ENCODE data around the gene FHOD3.

Gene FHOD3

DNA sequence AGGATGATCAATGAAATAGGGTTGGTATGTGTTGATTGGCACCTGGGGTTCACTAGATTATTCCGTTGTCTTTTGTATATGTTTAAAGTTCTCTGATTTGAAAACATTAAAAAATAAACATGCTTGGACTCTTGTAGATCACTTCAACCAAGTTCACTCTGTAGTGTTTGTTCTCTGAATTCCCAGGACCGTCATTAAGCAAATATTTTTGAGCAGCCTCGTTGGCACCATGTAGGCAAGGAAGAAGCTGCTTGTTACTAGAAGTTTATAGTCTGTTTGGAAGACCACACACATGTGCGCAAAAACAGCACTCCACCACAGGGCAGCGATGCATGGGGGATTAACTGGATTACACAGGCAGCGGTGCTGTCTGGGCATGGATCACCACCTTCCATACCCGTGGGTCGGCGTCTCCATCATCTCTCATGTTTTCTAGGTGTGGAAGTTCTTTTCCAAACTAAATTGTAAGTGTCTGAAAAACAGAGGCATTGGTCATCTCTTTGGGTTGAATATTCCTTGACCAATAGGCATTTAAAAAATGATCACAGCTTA lies 212.2 kb downstream of the FHOD3 start:
- no peak for DNase-seq (ENCODE audit: low read depth in 4 of 4, low spot score in 1 of 4)

DNA sequence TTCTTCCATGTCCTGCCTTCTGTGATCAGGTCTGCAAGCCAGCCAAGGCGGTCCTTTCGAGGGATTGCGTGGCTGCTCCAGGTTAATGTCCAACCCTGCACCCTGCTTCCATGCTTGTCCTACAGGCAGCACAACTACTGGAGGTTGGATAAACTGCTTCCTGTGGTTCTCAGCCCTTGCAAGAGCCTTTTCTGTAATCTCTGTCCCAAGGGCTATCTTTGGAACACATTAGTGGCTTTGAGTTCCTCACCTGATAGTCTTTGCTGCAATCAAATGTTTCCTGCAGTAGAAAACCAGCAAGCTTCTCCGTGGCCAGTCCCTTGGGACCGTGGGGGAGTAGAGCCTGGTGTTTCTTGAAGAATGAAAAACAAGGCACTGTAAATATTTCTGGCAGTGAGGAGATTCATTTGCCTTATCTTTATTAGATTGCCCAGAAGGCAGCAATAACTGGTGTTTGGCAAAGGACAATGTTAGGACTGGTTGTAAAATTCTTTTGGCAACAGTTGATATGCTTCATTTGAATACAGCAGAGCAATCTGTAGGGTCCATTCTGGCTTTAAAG lies 214.4 kb downstream of the FHOD3 start:
- no peak for DNase-seq (ENCODE audit: low read depth in 4 of 4, low spot score in 1 of 4)

DNA sequence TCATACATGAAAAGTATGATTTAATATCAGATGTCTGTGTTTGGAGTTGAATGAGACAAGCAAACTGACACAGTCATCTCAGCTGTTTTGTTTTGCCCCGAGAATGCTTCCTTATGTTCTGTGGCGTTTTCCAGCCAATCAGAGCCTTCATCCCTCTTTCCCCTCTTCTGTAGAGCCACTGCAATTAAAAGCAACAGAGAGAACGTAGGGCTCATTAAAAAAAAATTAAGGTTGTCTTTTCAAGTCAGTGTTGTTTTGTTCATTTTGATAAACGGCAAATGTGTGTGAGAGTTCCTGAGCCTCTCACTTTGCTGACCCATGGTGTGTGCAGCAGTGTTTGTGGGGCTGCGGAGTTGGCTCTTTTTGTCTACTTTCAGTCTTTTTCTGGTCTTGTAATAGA lies 216.0 kb downstream of the FHOD3 start:
- DNase-seq (ENCODE audit: low read depth in 4 of 4, low spot score in 1 of 4): no peak

DNA sequence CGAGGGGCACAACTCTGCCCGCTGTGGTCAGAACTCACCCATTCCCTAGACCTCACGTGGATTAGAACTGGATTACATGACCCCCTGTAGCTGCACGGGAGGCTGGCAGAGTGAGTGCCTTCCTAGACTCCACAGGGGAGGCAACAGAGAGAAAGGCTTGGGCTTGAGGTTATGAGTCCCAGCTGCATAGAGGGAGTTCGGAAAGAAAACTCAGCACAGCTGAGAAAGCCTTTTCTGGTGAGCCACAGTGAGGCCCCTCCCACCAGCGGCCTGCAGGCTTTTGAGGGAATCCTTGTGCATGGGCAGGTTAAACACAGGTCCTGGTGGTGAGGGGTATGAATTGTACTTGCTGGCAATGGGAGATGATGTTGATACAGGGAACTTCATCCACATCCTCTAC lies 217.3 kb downstream of the FHOD3 start:
- DNase-seq (ENCODE audit: low read depth in 4 of 4, low spot score in 1 of 4): no peak

DNA sequence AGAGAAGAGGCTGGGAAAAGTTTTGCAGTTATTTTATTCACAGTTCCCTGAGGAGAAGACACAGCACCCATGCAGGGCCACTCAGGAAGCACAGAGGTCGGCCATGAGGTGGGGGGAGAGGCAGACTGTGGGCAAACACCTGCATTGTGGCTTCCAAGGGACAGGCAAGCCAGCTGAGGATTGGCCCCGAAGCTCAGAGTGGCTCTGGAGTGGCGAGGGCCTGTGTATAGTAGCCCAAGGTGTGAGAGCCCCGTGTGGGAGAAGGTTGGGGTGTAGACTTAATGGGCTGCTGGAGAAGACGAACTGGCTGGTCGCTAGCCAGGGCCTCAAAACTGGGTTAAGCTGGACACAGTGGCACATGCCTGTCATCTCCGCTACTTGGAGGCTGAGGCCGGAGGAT lies 218.7 kb downstream of the FHOD3 start:
- no peak for DNase-seq (ENCODE audit: low read depth in 4 of 4, low spot score in 1 of 4)

DNA sequence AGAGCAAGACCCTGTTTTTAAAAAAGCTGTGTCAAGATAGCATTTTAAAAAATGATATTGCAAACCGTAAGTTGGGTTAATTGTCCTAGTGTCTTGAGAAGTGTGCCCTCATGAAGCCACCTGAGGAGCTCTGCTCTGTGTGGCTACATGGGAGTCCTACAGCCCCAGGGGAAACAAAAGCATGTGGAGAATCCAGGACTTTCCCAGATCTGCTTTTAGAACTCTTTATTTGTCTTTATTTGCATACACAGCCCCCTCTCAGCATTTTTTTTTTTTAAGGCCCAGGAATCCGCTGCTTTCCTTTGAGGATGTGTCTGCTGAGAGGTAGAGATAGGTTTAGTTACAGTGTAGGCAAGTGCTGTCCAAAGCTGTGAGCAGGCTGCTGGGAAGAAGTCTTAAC lies 219.2 kb downstream of the FHOD3 start:
- DNase-seq (ENCODE audit: low read depth in 4 of 4, low spot score in 1 of 4): no peak

DNA sequence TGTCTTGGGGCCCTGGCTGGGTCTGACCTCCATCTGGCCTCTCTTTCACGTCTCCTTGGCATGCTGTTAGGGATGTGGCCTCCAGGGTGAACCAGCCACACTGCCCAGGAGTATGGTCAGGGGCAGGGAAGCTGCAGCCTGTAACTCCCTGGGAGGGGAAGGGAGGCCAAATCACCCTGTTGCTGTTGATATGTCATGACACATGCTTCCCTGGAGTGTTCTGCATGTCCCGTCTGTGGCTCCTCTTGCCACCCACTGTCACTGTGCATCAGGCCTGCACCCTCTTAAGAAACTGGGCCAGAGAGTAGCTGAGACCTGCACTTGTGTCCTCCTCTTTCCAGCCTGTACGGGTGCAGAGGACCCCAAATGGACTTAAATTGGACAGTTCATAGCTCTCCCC lies 221.3 kb downstream of the FHOD3 start:
- no peak for DNase-seq (ENCODE audit: low read depth in 4 of 4, low spot score in 1 of 4)

DNA sequence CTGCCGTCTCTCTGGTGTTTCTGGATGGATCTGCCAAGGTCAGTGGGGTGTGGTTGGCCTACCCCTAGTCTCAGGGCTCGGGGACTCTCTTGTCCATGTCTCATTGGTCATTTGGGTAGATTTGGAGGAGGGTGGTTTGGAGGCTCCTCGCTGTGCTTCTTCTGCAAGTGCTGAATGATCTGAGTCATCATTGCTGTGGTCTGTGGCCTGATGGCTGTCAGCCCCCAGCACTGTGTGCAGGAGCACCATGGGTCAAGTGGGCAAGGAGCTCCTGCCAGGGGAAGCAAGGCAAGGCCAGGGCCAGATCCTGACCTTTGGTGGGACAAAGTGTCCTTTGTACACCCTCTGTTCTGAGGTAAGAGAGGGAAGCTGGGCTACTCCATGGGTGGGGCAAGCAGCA lies 221.8 kb downstream of the FHOD3 start:
- no peak for DNase-seq (ENCODE audit: low read depth in 4 of 4, low spot score in 1 of 4)

DNA sequence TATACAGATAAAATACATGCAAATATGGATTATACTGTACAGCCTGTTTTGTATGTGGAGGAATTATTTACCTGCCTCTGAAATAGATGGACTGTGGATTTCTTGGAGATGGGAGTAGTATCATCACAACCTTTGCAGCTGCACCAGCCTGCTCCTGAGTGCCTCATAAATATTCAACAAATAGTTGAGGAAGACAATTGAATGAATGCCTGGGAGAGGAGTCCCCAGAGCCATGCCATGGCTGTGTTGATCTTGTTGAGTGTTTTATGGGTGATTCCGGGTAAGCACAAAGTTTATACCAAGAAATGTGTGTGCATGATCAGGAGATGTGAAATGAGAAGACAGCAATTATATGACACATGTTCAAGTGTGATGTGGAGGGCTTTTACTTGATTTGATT lies 225.0 kb downstream of the FHOD3 start:
- no peak for DNase-seq (ENCODE audit: low read depth in 4 of 4, low spot score in 1 of 4)

DNA sequence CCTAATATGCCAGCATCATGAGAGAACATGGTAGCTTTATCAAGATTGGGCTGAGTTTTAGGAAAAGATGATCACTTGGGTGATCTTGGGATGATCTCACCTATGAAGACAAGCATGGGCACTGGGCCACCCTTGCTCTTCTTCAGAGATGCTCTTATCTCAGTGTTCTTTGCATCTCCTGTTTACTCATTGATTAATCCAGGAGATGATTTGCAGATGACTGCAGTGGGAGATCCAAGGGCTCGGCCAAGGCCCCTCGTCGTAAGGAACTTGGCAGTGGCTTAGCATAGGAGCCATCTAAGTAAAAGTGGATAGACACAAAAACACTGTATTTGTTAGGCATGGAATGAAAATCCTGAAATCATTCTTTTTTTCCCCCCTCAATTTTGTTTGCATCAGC lies 228.4 kb downstream of the FHOD3 start:
- DNase-seq (ENCODE audit: low read depth in 4 of 4, low spot score in 1 of 4): no peak

DNA sequence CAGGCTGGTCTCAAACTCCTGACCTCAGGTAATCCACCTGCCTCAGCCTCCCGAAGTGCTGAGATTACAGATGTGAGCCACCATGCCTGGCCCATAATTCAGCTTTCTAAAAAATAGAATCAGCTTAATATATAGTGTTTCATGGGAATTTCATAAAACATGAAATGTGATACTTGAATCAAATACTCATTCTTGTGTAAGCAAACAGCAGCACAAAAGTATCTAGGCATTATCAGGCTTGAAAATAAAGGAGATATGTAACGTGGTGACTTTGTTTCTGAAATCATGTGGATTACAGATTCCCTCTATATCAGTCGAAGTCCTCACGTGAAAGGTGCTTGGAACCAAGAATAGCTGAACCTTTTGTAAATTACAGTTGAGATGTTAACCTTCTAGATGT lies 229.1 kb downstream of the FHOD3 start:
- DNase-seq (ENCODE audit: low read depth in 4 of 4, low spot score in 1 of 4): no peak

DNA sequence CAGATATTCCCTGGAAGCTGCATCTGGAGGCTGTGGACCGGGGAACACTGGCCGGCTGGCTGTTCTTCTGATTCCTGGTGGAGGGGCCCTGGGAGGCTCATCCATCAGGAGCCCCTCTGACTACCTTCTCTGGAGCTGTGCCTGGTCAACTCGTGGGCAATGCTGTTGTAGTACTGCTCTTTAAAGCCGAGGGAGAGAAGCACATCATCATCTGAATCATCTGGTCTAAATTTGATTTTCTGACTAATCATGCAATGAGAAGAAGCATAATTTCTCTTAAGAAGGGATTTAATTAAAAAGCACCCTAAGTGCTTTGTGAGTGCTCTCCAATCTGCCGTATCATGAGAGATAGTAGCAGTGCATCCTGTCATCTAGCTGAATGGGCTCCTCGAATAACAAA lies 229.5 kb downstream of the FHOD3 start:
- no peak for DNase-seq (ENCODE audit: low read depth in 4 of 4, low spot score in 1 of 4)

DNA sequence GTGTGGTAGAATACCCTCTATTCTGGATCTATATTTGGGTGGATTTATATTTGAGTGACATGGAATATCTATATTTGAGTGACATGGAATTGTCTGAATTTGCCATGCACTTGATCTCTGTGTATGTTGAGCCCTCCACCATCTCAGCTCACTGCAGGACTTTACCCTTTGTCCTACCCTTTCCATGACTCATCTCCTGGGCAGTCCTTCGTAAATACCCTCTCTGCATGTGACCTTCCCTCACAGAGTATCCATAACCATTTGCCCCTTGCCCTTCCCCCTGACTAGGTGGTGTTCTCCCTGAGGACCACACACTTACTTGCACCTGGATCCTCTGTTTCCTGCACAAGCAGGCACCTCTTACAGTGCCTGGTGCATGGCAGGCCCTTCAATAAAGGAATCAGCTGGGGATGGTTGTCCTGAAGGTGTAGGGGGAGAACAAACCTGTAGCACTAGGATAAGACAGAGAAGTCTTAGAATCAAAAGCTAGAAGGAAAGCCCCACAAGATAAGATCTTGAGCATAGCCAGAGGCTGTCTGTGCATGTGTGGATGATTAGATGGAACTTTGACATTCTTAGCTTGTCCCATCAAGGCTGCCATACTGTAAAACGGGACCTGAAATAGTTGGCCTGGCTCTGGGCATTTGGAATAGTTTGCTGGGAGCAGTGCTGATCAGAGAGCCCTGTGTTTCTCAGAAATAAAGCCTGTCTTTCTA lies 230.4 kb downstream of the FHOD3 start:
- no peak for DNase-seq (ENCODE audit: low read depth in 4 of 4, low spot score in 1 of 4)

DNA sequence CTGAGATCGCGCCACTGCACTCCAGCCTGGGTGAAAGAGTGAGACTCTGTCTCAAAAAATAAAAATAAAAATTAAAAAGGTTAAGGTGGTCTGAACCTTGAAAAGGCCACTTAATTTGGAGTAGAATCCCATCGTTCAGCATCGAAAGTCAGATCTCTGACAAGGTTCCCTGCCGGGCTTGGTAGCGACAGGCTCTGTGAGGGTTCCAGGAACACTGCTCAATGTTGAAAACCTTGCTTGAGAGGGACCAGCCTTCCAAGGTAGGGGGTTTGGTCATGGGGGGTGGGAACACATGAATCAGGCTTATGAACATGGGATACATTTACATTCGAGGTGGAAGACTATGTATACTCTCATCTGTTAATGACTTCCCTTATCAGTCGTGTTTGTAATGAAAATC lies 232.2 kb downstream of the FHOD3 start:
- DNase-seq (ENCODE audit: low read depth in 4 of 4, low spot score in 1 of 4): no peak

DNA sequence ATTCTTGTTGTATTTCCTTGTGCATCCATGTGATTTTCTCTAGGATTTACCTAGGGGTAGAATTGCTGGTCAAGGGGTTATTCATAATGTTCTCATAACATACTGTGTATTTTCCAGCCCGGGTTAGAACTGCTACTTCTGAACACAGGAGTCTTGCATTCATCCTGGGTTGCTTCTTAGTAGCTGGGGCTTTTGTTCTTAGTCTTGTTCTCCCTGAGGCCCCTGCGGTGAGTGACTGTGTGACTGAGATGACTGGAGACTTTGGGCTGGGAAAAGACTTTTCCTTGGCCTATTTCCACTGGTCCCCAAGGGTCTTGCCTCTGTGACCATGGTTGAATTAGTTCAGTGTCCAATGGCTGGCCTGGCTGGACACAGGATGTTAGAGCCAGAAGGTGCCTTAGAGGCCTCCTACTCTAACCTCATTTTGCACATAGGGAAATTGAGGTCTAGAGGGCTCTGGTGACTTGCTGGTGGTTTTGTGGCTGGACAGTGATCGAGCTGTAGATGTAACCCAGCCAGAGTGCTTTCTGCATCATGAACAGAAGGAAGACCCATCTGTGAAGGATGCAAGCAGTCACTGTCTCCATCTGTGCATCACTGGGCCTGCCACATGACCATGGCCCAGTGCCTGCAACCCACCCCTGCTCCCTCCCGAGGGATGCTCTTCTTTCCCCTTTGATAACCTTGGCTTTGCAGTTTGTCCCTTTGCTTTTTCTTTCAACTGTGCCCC lies 233.3 kb downstream of the FHOD3 start:
- no peak for DNase-seq (ENCODE audit: low read depth in 4 of 4, low spot score in 1 of 4)

DNA sequence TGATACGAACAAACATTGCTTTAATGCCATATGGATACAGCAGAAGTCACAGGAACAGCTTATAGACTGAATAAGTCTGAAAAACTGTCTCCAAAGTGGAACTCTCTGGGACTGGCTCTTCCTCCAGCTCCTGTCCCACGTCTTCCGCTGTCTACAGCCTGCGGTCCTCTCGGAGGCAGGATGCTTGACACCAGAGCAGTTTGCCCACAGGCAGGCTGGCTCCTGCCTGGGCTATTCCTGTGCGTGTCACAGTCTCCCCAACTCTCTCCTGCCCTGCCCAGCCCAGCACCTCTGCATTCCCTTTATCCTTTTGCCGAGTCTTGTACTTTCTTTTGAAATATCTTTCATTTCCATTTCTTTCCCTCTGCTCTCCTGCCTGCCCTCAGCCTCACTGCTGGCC lies 234.1 kb downstream of the FHOD3 start:
- no peak for DNase-seq (ENCODE audit: low read depth in 4 of 4, low spot score in 1 of 4)

DNA sequence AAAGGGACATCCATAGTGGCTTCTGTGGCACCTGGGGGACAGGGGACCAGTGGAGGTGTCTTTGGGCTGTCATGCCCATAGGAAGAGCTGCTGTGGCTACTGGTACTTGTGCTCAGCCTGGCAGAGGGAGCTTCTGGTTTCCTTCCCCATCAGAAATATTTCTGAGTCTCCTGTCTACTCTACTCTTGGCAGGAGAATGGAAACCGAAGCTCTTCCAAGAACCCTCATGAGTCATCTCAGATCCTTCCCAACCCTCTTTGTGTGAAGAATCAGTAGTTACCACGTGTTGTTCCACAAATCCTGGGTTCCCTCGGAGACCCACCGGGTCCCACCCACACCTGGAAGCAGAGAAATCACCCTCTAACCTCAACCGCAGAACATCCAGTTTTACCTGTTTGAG lies 234.9 kb downstream of the FHOD3 start:
- DNase-seq (ENCODE audit: low read depth in 4 of 4, low spot score in 1 of 4): no peak

DNA sequence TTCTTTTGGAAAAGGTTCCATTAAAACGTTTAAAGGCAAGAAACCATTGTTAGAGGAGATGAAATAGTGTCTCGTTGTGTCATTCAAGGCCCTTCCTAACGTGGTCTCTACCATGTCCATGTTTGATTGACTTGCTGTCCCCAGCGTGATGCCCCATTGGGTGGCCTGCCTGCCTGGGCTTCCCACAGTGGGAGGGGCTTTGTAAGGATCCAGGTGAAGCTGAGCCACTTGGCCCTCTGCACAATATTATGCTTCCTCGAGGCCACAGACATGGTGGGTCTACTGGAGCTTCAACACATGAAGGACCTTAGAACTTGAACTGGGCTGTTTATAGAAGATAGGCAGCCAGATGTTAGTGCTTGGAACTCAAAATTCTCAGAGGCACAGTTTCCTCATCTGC lies 235.3 kb downstream of the FHOD3 start:
- DNase-seq (ENCODE audit: low read depth in 4 of 4, low spot score in 1 of 4): no peak

DNA sequence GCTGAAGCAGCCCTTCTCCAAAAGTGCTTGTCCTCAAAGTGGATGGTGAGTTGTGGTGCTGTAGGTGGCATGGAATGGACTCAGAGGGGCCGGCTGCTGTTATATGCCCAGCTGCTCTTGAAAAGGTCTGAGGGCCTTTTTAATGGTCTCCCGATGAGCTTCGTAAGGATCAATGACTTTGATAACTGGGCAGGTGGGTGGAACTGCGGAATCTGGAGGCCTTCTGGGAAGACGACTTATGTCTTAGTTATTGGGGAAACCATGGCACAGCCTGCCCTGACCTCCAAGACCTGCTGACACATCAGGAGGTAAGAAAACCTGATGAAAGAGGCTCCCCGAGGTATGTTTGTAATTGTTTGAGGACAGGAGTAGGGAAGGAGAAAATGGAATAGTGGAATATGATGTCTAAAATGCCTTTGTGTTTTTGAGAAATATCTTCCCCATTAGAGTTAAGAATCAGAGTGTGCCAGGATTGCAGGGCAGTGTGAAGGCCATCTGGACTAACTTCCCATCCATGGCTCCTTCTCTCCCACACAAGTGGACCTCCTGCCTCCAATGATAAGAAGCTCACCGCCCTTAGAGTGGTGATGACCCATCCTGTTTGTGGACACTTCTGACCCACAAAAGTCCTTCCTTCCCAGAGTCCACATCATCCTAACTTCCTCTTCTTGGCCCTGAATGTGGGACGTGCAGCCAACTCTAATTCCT lies 236.1 kb downstream of the FHOD3 start:
- DNase-seq (ENCODE audit: low read depth in 4 of 4, low spot score in 1 of 4): no peak

DNA sequence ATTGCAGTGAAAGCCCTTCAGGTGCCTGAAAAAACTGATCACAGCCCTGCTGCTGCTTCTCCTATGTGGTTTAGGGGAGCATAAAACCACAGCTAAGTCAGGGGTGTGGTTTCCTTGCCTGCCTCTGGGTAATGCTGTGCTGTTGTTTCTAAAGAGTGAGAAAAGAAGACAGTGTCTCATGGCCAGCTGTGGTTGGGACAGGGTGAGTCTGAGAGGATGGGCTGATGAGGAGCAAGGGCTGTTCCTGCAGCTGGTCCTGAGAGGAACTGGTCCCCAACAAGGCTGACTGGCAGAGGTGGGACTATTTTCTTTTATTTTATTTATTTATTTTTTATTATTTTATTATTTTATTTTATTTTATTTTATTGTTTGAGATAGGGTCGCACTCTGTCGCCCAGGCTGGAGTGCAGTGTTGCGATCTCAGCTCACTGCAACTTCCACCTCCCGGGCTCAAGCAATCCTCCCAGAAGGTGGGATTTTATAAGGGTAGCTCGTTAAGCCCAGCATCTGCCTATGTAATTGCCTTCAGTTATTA lies 236.7 kb downstream of the FHOD3 start:
- DNase-seq (ENCODE audit: low read depth in 4 of 4, low spot score in 1 of 4): no peak

DNA sequence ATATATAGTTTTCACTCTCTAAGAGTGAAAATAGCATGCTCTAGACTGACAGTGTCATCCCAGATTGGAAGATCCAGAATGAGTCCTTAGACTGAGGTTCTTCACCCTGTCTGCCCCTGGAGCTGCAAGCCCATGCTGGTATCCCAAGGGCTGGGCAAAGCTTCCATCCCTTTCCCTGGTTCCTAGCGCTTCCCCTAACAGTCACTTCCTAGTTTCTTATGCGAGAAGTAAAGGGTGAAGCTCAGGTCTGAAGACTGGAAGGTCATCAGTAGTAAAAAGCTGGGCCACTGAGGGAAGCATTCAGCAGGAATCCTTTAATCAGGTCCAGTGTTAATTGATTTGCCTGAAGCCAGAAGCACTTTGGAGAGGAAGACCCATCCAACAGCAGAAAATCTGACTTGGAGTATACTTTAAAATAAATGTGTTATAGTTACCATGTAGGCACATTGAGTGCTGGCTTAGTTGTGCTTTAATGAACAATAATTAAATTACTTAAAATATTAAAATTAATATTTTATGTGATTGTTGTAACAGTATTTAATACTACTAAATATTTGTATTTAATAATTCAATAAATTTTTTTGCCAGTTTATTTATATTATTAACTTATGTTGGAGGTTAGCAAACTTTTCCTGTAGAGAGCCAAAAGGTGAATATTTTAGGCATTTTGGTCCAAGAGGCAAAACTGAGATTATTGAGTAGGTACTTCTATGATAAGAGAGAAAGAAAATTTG lies 237.9 kb downstream of the FHOD3 start:
- no peak for DNase-seq (ENCODE audit: low read depth in 4 of 4, low spot score in 1 of 4)

Data from stimulated activated CD4-positive, alpha-beta T cell treated with anti-CD3 and anti-CD28 coated beads, Interleukin-1b, Interleukin-23, amount 100 ng/mL, for 24 hours (primary cell).